ENCODE measurements around the gene ZNF723. TPM values are rescaled to one million over a fixed set of nuclear protein-coding genes. Genes with fewer than 3 reads are reported as not detected.
"Not testable (repeated sequence)": the region's sequence is repeated elsewhere in the genome, so short reads cannot be mapped to it uniquely, and the experiment has no call there.

Gene ZNF723
- not detected in 2 replicates for polyA plus RNA-seq (2013)

- H3K4me3 ChIP-seq (ENCODE audit: low read depth, low read length) = no peak within 1 kb of the TSS
- no peak within 1 kb of the TSS for H3K9ac ChIP-seq (ENCODE audit: low read length)
- no peaks in the 10 kb centered on the region for H3K79me1 ChIP-seq (ENCODE audit: low read length)
- no peak within 1 kb of the TSS for H4K8ac ChIP-seq (ENCODE audit: low read depth, low read length)
- no peak within 1 kb of the TSS for H3K4me2 ChIP-seq (ENCODE audit: low read length)
- H2BK12ac ChIP-seq (ENCODE audit: low read length) = no peak within 1 kb of the TSS
- H2AK5ac ChIP-seq (ENCODE audit: low read length) = no peak within 1 kb of the TSS
- H3K18ac ChIP-seq (ENCODE audit: low read length) = no peak within 1 kb of the TSS
- peaks cover 23% of the 10 kb centered on the region for H3K9me3 ChIP-seq (ENCODE audit: insufficient read depth, low read depth, low read length)
- H3K23ac ChIP-seq (ENCODE audit: low read length) = no peak within 1 kb of the TSS
- DNase-seq = peak in 1 of 2 donors; percentile 22
- H4K12ac ChIP-seq (ENCODE audit: low read depth, low read length) = no peak within 1 kb of the TSS
- H3K4me1 ChIP-seq (ENCODE audit: control insufficient read depth in 1 of 2, insufficient read depth in 2 of 2, low read length in 2 of 2) = no peaks in the 10 kb centered on the region
- WGBS (ENCODE audit: extremely low coverage, insufficient coverage, insufficient read length) = no CpG with 5 or more reads among the region's 31 CpGs
- no peaks in the 10 kb centered on the region for H3K79me2 ChIP-seq (ENCODE audit: control insufficient read depth, insufficient read depth, low read length, poor library complexity)
- H3K14ac ChIP-seq (ENCODE audit: low read length) = no peak within 1 kb of the TSS
- H3K36me3 ChIP-seq (ENCODE audit: control insufficient read depth in 1 of 2, insufficient read depth in 2 of 2, low read length in 2 of 2) = no peaks in the 10 kb centered on the region
- no peak within 1 kb of the TSS for H3K4ac ChIP-seq (ENCODE audit: low read depth, low read length)
- H2BK120ac ChIP-seq (ENCODE audit: insufficient read depth, low read length, poor library complexity) = no peak within 1 kb of the TSS
- no peak within 1 kb of the TSS for H2AFZ ChIP-seq (ENCODE audit: insufficient read depth, low read length, poor library complexity)
- no peak within 1 kb of the TSS for H4K91ac ChIP-seq (ENCODE audit: low read depth, low read length)
- no peak within 1 kb of the TSS for H2BK5ac ChIP-seq (ENCODE audit: low read depth, low read length, poor library complexity)
- no peaks in the 10 kb centered on the region for H3K27me3 ChIP-seq (ENCODE audit: insufficient read depth, low read length)
- H3K27ac ChIP-seq (ENCODE audit: low read depth, low read length) = no peak within 1 kb of the TSS
These were observed at the start of gene ZNF723 for GRCh38 chr19:22832031-22832762. Gene ZNF723, plus strand, starts transcription at chr19:22832291. Its CDS starts 89 bp downstream, at chr19:22832380.

- Histone ChIP-seq H2AFZ (ENCODE audit: insufficient read depth, low read length, poor library complexity) (no peak within 1 kb of the TSS), H3K79me1 (ENCODE audit: low read length) (no peaks in the 10 kb centered on the region), H4K91ac (ENCODE audit: low read depth, low read length) (no peak within 1 kb of the TSS), H3K4me1 (ENCODE audit: control insufficient read depth in 1 of 2, insufficient read depth in 2 of 2, low read length in 2 of 2) (no peaks in the 10 kb centered on the region), H3K4me3 (ENCODE audit: low read depth, low read length) (no peak within 1 kb of the TSS), H2AK5ac (ENCODE audit: low read length) (no peak within 1 kb of the TSS), H3K23ac (ENCODE audit: low read length) (no peak within 1 kb of the TSS), H4K12ac (ENCODE audit: low read depth, low read length) (no peak within 1 kb of the TSS), H3K14ac (ENCODE audit: low read length) (no peak within 1 kb of the TSS), H3K18ac (ENCODE audit: low read length) (no peak within 1 kb of the TSS), H3K27ac (ENCODE audit: low read depth, low read length) (no peak within 1 kb of the TSS), H3K36me3 (ENCODE audit: control insufficient read depth in 1 of 2, insufficient read depth in 2 of 2, low read length in 2 of 2) (no peaks in the 10 kb centered on the region), H3K9ac (ENCODE audit: low read length) (no peak within 1 kb of the TSS), H2BK5ac (ENCODE audit: low read depth, low read length, poor library complexity) (no peak within 1 kb of the TSS), H2BK120ac (ENCODE audit: insufficient read depth, low read length, poor library complexity) (no peak within 1 kb of the TSS), H4K8ac (ENCODE audit: low read depth, low read length) (no peak within 1 kb of the TSS), H3K27me3 (ENCODE audit: insufficient read depth, low read length) (no peaks in the 10 kb centered on the region), H3K9me3 (ENCODE audit: insufficient read depth, low read depth, low read length) (peaks cover 15% of the 10 kb centered on the region), H3K4me2 (ENCODE audit: low read length) (no peak within 1 kb of the TSS), H3K4ac (ENCODE audit: low read depth, low read length) (no peak within 1 kb of the TSS), H2BK12ac (ENCODE audit: low read length) (no peak within 1 kb of the TSS), H3K79me2 (ENCODE audit: control insufficient read depth, insufficient read depth, low read length, poor library complexity) (no peaks in the 10 kb centered on the region)
- WGBS (ENCODE audit: extremely low coverage, insufficient coverage, insufficient read length) = no CpG with 5 or more reads among the region's 36 CpGs
- peak; percentile 60 to 69 for DNase-seq
These were observed 48.3 kb upstream of the ZNF723 start, which contains the start of gene ZNF99 for GRCh38 chr19:22783651-22784410. Gene ZNF99, minus strand, starts transcription at chr19:22784151. Its CDS starts 135 bp downstream, at chr19:22784016.

- H3K18ac ChIP-seq (ENCODE audit: low read length); DNase-seq; H2AFZ ChIP-seq (ENCODE audit: insufficient read depth, low read length, poor library complexity); H3K9ac ChIP-seq (ENCODE audit: low read length); H2BK120ac ChIP-seq (ENCODE audit: insufficient read depth, low read length, poor library complexity); H3K27me3 ChIP-seq (ENCODE audit: insufficient read depth, low read length); H3K27ac ChIP-seq (ENCODE audit: low read depth, low read length); H3K79me2 ChIP-seq (ENCODE audit: control insufficient read depth, insufficient read depth, low read length, poor library complexity); H3K4me1 ChIP-seq (ENCODE audit: control insufficient read depth in 1 of 2, insufficient read depth in 2 of 2, low read length in 2 of 2); H2AK5ac ChIP-seq (ENCODE audit: low read length); H3K79me1 ChIP-seq (ENCODE audit: low read length); H3K14ac ChIP-seq (ENCODE audit: low read length); H3K4me2 ChIP-seq (ENCODE audit: low read length); H2BK5ac ChIP-seq (ENCODE audit: low read depth, low read length, poor library complexity); H3K4ac ChIP-seq (ENCODE audit: low read depth, low read length); H4K12ac ChIP-seq (ENCODE audit: low read depth, low read length); H3K36me3 ChIP-seq (ENCODE audit: control insufficient read depth in 1 of 2, insufficient read depth in 2 of 2, low read length in 2 of 2); H3K4me3 ChIP-seq (ENCODE audit: low read depth, low read length); H3K9me3 ChIP-seq (ENCODE audit: insufficient read depth, low read depth, low read length); H4K91ac ChIP-seq (ENCODE audit: low read depth, low read length); H2BK12ac ChIP-seq (ENCODE audit: low read length); H4K8ac ChIP-seq (ENCODE audit: low read depth, low read length); H3K23ac ChIP-seq (ENCODE audit: low read length): not testable (repeated sequence)
- no CpG with 5 or more reads among the region's 4 CpGs for WGBS (ENCODE audit: extremely low coverage, insufficient coverage, insufficient read length)
These were observed 39.2 kb upstream of the ZNF723 start for GRCh38 chr19:22792863-22793262.

- Histone ChIP-seq H2AFZ (ENCODE audit: insufficient read depth, low read length, poor library complexity) (no peak overlapping the region), H3K27me3 (ENCODE audit: insufficient read depth, low read length) (no peaks in the 10 kb centered on the region), H3K27ac (ENCODE audit: low read depth, low read length) (no peak overlapping the region)
These were observed 35.1 kb upstream of the ZNF723 start for GRCh38 chr19:22797040-22797439.

More at GRCh38 chr19:22797040-22797439, 35.1 kb upstream of the ZNF723 start:
- DNase-seq = no peak
- Histone ChIP-seq H2BK5ac (ENCODE audit: low read depth, low read length, poor library complexity) (no peak overlapping the region), H3K4me1 (ENCODE audit: control insufficient read depth in 1 of 2, insufficient read depth in 2 of 2, low read length in 2 of 2) (no peaks in the 10 kb centered on the region), H2BK120ac (ENCODE audit: insufficient read depth, low read length, poor library complexity) (no peak overlapping the region), H2BK12ac (ENCODE audit: low read length) (no peak overlapping the region), H2AK5ac (ENCODE audit: low read length) (no peak overlapping the region), H4K12ac (ENCODE audit: low read depth, low read length) (no peak overlapping the region), H3K4ac (ENCODE audit: low read depth, low read length) (no peak overlapping the region), H4K91ac (ENCODE audit: low read depth, low read length) (no peak overlapping the region), H3K9me3 (ENCODE audit: insufficient read depth, low read depth, low read length) (peaks cover 13% of the 10 kb centered on the region), H3K79me2 (ENCODE audit: control insufficient read depth, insufficient read depth, low read length, poor library complexity) (no peaks in the 10 kb centered on the region), H3K18ac (ENCODE audit: low read length) (no peak overlapping the region), H3K4me2 (ENCODE audit: low read length) (no peak overlapping the region), H3K36me3 (ENCODE audit: control insufficient read depth in 1 of 2, insufficient read depth in 2 of 2, low read length in 2 of 2) (no peaks in the 10 kb centered on the region), H4K8ac (ENCODE audit: low read depth, low read length) (no peak overlapping the region), H3K4me3 (ENCODE audit: low read depth, low read length) (no peak overlapping the region), H3K14ac (ENCODE audit: low read length) (no peak overlapping the region), H3K23ac (ENCODE audit: low read length) (no peak overlapping the region), H3K79me1 (ENCODE audit: low read length) (no peaks in the 10 kb centered on the region), H3K9ac (ENCODE audit: low read length) (no peak overlapping the region)
- WGBS (ENCODE audit: extremely low coverage, insufficient coverage, insufficient read length) = no CpG with 5 or more reads among the region's 5 CpGs

Measured in trophoblast cell (in vitro differentiated cells and primary cell).